Nephron (organoid): ENCODE measurements around the gene SLC6A3.

Experiments used
- H3K27ac Mint-ChIP-seq, 3 experiments: 2 replicates each; pipeline ENCODE4 v1.8.0; 2020; ENCODE audit warnings: mixed read lengths in 3 of 3, mild to moderate bottlenecking in 2 of 3, moderate library complexity in 1 of 3
- H3K27me3 Mint-ChIP-seq: 2 replicates; pipeline ENCODE4 v1.8.0; 2021; ENCODE audit warnings: low read depth, mild to moderate bottlenecking, moderate library complexity, mixed read lengths
- H3K36me3 Mint-ChIP-seq: 2 replicates; pipeline ENCODE4 v1.8.0; 2020; ENCODE audit warnings: low read depth, mixed read lengths
- H3K4me1 Mint-ChIP-seq: 2 replicates; pipeline ENCODE4 v1.8.0; 2020; ENCODE audit warnings: mixed read lengths
- H3K4me3 Mint-ChIP-seq, 3 experiments: 2 replicates each; pipeline ENCODE4 v1.8.0; 2020; ENCODE audit warnings: mild to moderate bottlenecking in 3 of 3, mixed read lengths in 3 of 3, moderate library complexity in 2 of 3
- H3K9me3 Mint-ChIP-seq: 2 replicates; pipeline ENCODE4 v1.8.0; 2020; ENCODE audit warnings: mixed read lengths
- TF ChIP-seq, protein P1 (sequence below), 3 experiments: fragments of 200-600 bp; sonication (generic); IDR thresholded peaks; one replicate each; pipeline ENCODE4 v1.5.0; 2021; ENCODE audit warnings: antibody characterized with exemption in 3 of 3; ENCODE audit not compliant: unreplicated experiment in 3 of 3

The SLC6A3 gene

GRCh38 chr5:1480217-1480616 lies 35.0 kb upstream of the SLC6A3 start:
- Mint-ChIP-seq H3K4me1 (no peaks in the 10 kb centered on the region), H3K36me3 (peaks cover 4% of the 10 kb centered on the region), H3K9me3 (no peaks in the 10 kb centered on the region), H3K27me3 (no peaks in the 10 kb centered on the region), H3K4me3 (no peak overlapping the region), H3K27ac (no peak overlapping the region)
- TF ChIP-seq, protein P1, sequence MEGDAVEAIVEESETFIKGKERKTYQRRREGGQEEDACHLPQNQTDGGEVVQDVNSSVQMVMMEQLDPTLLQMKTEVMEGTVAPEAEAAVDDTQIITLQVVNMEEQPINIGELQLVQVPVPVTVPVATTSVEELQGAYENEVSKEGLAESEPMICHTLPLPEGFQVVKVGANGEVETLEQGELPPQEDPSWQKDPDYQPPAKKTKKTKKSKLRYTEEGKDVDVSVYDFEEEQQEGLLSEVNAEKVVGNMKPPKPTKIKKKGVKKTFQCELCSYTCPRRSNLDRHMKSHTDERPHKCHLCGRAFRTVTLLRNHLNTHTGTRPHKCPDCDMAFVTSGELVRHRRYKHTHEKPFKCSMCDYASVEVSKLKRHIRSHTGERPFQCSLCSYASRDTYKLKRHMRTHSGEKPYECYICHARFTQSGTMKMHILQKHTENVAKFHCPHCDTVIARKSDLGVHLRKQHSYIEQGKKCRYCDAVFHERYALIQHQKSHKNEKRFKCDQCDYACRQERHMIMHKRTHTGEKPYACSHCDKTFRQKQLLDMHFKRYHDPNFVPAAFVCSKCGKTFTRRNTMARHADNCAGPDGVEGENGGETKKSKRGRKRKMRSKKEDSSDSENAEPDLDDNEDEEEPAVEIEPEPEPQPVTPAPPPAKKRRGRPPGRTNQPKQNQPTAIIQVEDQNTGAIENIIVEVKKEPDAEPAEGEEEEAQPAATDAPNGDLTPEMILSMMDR (IDR thresholded peaks at IDR 0.05; ENCODE audit: unreplicated experiment in 3 of 3): no peak

- H3K27me3 Mint-ChIP-seq: no peaks in the 10 kb centered on the region
- no peaks in the 10 kb centered on the region for H3K9me3 Mint-ChIP-seq
- H3K27ac Mint-ChIP-seq: no peak overlapping the region
- H3K36me3 Mint-ChIP-seq: peaks cover 6% of the 10 kb centered on the region
- no peak overlapping the region for H3K4me3 Mint-ChIP-seq
- no peaks in the 10 kb centered on the region for H3K4me1 Mint-ChIP-seq
- TF ChIP-seq, protein P1 (IDR thresholded peaks at IDR 0.05; ENCODE audit: unreplicated experiment in 3 of 3): peak; percentile 47 to 58 (median 52)
Observed at GRCh38 chr5:1479581-1480188, 34.4 kb upstream of the SLC6A3 start.

DNA sequence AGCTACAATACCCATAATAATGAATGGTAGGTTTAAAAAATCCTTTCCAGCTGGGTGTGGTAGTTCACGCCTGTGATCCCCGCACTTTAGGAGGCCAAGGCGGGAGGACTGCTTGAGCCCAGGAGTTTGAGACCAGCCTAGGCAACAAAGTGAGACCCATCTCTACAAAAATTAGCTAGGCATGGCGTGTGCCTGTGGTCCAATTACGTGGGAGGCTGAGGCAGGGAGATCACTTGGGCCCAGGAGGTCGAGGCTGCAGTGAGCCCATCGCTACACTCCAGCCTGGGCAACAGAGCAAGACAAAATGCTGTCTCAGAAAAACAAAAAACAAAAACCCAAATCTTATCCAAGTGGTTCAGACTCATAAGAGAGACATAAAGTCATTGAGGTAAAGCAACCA lies 33.8 kb upstream of the SLC6A3 start:
- Mint-ChIP-seq H3K36me3 (peaks cover 9% of the 10 kb centered on the region), H3K4me3 (no peak overlapping the region), H3K27ac (no peak overlapping the region), H3K27me3 (no peaks in the 10 kb centered on the region), H3K9me3 (no peaks in the 10 kb centered on the region), H3K4me1 (no peaks in the 10 kb centered on the region)
- TF ChIP-seq, protein P1 (IDR thresholded peaks at IDR 0.05; ENCODE audit: unreplicated experiment in 3 of 3): no peak

GRCh38 chr5:1478271-1479035 lies 33.2 kb upstream of the SLC6A3 start:
- no peaks in the 10 kb centered on the region for H3K27me3 Mint-ChIP-seq
- no peaks in the 10 kb centered on the region for H3K9me3 Mint-ChIP-seq
- no peaks in the 10 kb centered on the region for H3K4me1 Mint-ChIP-seq
- H3K27ac Mint-ChIP-seq: no peak overlapping the region
- TF ChIP-seq, protein P1 (IDR thresholded peaks at IDR 0.05; ENCODE audit: unreplicated experiment in 3 of 3): no peak
- H3K4me3 Mint-ChIP-seq: no peak overlapping the region
- H3K36me3 Mint-ChIP-seq: peaks cover 15% of the 10 kb centered on the region

- Mint-ChIP-seq H3K9me3 (no peaks in the 10 kb centered on the region), H3K4me1 (no peaks in the 10 kb centered on the region), H3K36me3 (peaks cover 16% of the 10 kb centered on the region), H3K27ac (no peak overlapping the region), H3K4me3 (no peak overlapping the region), H3K27me3 (no peaks in the 10 kb centered on the region)
- TF ChIP-seq, protein P1 (IDR thresholded peaks at IDR 0.05; ENCODE audit: unreplicated experiment in 3 of 3): no peak
Observed at GRCh38 chr5:1477341-1477740, 32.1 kb upstream of the SLC6A3 start.

GRCh38 chr5:1476967-1477310 lies 31.7 kb upstream of the SLC6A3 start:
- H3K9me3 Mint-ChIP-seq: no peaks in the 10 kb centered on the region
- TF ChIP-seq, protein P1 (IDR thresholded peaks at IDR 0.05; ENCODE audit: unreplicated experiment in 3 of 3): no peak
- no peak overlapping the region for H3K4me3 Mint-ChIP-seq
- H3K27me3 Mint-ChIP-seq: no peaks in the 10 kb centered on the region
- H3K36me3 Mint-ChIP-seq: peaks cover 16% of the 10 kb centered on the region
- H3K4me1 Mint-ChIP-seq: no peaks in the 10 kb centered on the region
- H3K27ac Mint-ChIP-seq: no peak overlapping the region
